Peyer's patch (tissue), 4 donors: ENCODE results near the gene TTC39B. TPM values are rescaled to one million over a fixed set of nuclear protein-coding genes. Genes with fewer than 3 reads are reported as not detected.

Source experiments
- DNase-seq, 3 donors: peaks; one replicate each; pipeline ENCODE4 v3.0.0-alpha.2; 2017 to 2019
- H3K27ac ChIP-seq, 4 donors: fragments of 200-600 bp; sonication (generic); one replicate each; pipeline ENCODE4 v1.5.1; 2016 to 2019
- H3K27me3 ChIP-seq, 2 donors: fragments of 200-600 bp; sonication (generic); one replicate each; pipeline ENCODE4 v1.5.1; 2019
- H3K36me3 ChIP-seq, 3 donors: fragments of 200-600 bp; sonication (generic); one replicate each; pipeline ENCODE4 v1.5.1; 2016 to 2019
- H3K4me1 ChIP-seq, 4 donors: fragments of 200-600 bp; sonication (generic); one replicate each; pipeline ENCODE4 v1.5.1; 2016 to 2019
- H3K4me3 ChIP-seq, 4 donors: fragments of 200-600 bp; sonication (generic); 1 replicate in 3 of 4; 2 replicates in 1 of 4; pipeline ENCODE4 v1.5.1; 2016 to 2019; ENCODE audit warnings: mild to moderate bottlenecking in 1 of 4
- H3K9me3 ChIP-seq, 4 donors: fragments of 200-600 bp; sonication (generic); one replicate each; pipeline ENCODE4 v1.5.1; 2016 to 2019; ENCODE audit warnings: mild to moderate bottlenecking in 1 of 4
- CTCF ChIP-seq, 6 experiments: fragments of 450-650 bp in 4 of 6; fragments of 200-600 bp in 2 of 6; sonication (generic) in 1 of 6; IDR thresholded peaks; one replicate each; pipeline ENCODE4 v1.5.1; 2017 to 2019; ENCODE audit warnings: antibody characterized with exemption in 6 of 6, mild to moderate bottlenecking in 3 of 6, moderate library complexity in 1 of 6
- POLR2A ChIP-seq, 2 donors: fragments of 450-650 bp; IDR thresholded peaks; one replicate each; pipeline ENCODE4 v1.5.1; 2017; ENCODE audit warnings: antibody characterized with exemption in 2 of 2, mild to moderate bottlenecking in 2 of 2, moderate library complexity in 2 of 2
- total RNA-seq, 4 donors: library from RNA; depleted of rRNA; stranded (reverse); fragments of >200 nt; gene quantifications; one replicate each; pipeline ENCODE4 v1.1.0, GENCODE V29; 2016

TTC39B gene
- total RNA-seq, 4 donors from 2014 or later, result 17.3 to 44.1 (median 33.1) TPM

DNA sequence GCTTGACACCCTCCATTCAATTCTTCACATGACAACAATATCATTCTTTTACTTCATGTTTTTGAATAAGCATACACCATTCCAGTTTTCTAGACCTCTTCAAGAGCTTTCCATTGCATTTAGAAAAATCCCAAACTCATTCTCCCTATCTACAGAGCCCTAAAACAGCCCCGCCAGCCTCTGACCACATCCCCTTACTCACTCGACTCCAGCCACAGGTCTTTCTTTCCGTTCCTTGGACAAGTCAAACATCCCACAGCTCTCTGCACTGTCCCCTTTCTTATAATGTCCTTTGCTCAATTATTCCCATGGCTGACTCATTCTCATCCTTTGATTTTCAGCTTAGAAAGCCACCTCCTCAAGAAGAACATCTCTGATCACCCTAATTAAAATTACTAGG is 38.2 kb downstream of the TTC39B start:
- no peaks in the 10 kb centered on the region for H3K9me3 ChIP-seq
- no peak for DNase-seq
- TF ChIP-seq POLR2A (IDR thresholded peaks at IDR 0.05), result no peak
- no peak for TF ChIP-seq CTCF (IDR thresholded peaks at IDR 0.05)

DNA sequence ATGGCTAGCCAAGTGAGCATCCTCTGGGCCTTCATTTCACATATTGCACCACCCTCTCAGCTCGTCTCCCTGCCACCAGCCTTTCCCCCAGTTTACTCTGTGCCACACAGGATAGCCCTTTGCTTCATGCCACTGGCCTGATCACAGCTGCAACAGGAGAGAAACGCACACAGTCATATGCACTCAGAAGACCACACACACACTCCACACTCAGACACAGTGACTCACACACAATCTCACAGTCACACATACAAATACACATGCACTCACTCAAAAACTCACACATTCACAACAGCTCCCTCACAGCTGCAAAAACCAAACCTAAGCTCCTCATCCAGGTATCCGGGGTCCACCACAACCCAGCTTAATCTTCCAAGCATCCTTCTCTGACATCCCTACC is 38.7 kb downstream of the TTC39B start:
- DNase-seq, result no peak
- no peaks in the 10 kb centered on the region for H3K27me3 ChIP-seq
- TF ChIP-seq CTCF (IDR thresholded peaks at IDR 0.05), result no peak
- no peak for TF ChIP-seq POLR2A (IDR thresholded peaks at IDR 0.05)
- no peak overlapping the region for H3K4me3 ChIP-seq
- H3K9me3 ChIP-seq, result no peaks in the 10 kb centered on the region
- H3K36me3 ChIP-seq, result peaks cover 0 to 9% (median 0%) of the 10 kb centered on the region in 3 donors
- H3K4me1 ChIP-seq, result no peaks in the 10 kb centered on the region
- H3K27ac ChIP-seq, result no peak overlapping the region

More for the DNA sequence above, 38.2 kb downstream of the TTC39B start:
- H3K27me3 ChIP-seq, result no peaks in the 10 kb centered on the region
- no peak overlapping the region for H3K4me3 ChIP-seq
- no peaks in the 10 kb centered on the region for H3K4me1 ChIP-seq
- no peak overlapping the region for H3K27ac ChIP-seq
- H3K36me3 ChIP-seq, result peaks cover 0 to 9% (median 0%) of the 10 kb centered on the region in 3 donors

GRCh38 chr9:15264918-15265317 is 42.1 kb downstream of the TTC39B start:
- no peaks in the 10 kb centered on the region for H3K4me1 ChIP-seq
- H3K4me3 ChIP-seq, result no peak overlapping the region
- TF ChIP-seq CTCF (IDR thresholded peaks at IDR 0.05) (no peak), POLR2A (IDR thresholded peaks at IDR 0.05) (no peak)
- no peaks in the 10 kb centered on the region for H3K27me3 ChIP-seq
- H3K27ac ChIP-seq, result no peak overlapping the region
- H3K36me3 ChIP-seq, result peaks cover 0 to 9% (median 0%) of the 10 kb centered on the region in 3 donors
- H3K9me3 ChIP-seq, result no peaks in the 10 kb centered on the region
- DNase-seq, result no peak

- no peaks in the 10 kb centered on the region for H3K4me1 ChIP-seq
- H3K9me3 ChIP-seq, result no peaks in the 10 kb centered on the region
- no peak overlapping the region for H3K4me3 ChIP-seq
- no peaks in the 10 kb centered on the region for H3K27me3 ChIP-seq
- H3K36me3 ChIP-seq, result peaks cover 0 to 9% (median 0%) of the 10 kb centered on the region in 3 donors
- no peak overlapping the region for H3K27ac ChIP-seq
- no peak for DNase-seq
- TF ChIP-seq CTCF (IDR thresholded peaks at IDR 0.05), result no peak
- TF ChIP-seq POLR2A (IDR thresholded peaks at IDR 0.05), result no peak
Observed at GRCh38 chr9:15262581-15262980, 44.4 kb downstream of the TTC39B start.

GRCh38 chr9:15256426-15256825 is 50.6 kb downstream of the TTC39B start:
- Histone ChIP-seq H3K27ac (no peak overlapping the region), H3K9me3 (no peaks in the 10 kb centered on the region), H3K27me3 (no peaks in the 10 kb centered on the region), H3K4me1 (peaks cover 0 to 6% (median 0%) of the 10 kb centered on the region in 4 donors), H3K36me3 (no peaks in the 10 kb centered on the region), H3K4me3 (no peak overlapping the region)
- no peak for DNase-seq
- no peak for TF ChIP-seq CTCF (IDR thresholded peaks at IDR 0.05)
- no peak for TF ChIP-seq POLR2A (IDR thresholded peaks at IDR 0.05)

GRCh38 chr9:15253786-15254185 is 53.2 kb downstream of the TTC39B start:
- Histone ChIP-seq H3K27ac (no peak overlapping the region), H3K27me3 (no peaks in the 10 kb centered on the region), H3K36me3 (no peaks in the 10 kb centered on the region), H3K9me3 (no peaks in the 10 kb centered on the region), H3K4me1 (peaks cover 0 to 6% (median 0%) of the 10 kb centered on the region in 4 donors), H3K4me3 (no peak overlapping the region)
- no peak for DNase-seq
- no peak for TF ChIP-seq CTCF (IDR thresholded peaks at IDR 0.05)
- no peak for TF ChIP-seq POLR2A (IDR thresholded peaks at IDR 0.05)
